GM19328 (cell line): ENCODE results near the gene LRBA.
"Not testable (repeated sequence)": the region's sequence is repeated elsewhere in the genome, so short reads cannot be mapped to it uniquely, and the experiment has no call there.

Experiments used
- ATAC-seq: cut with Tn5 transposase; IDR thresholded peaks from one replicate; pipeline ENCODE4 v1.9.1; 2021; ENCODE audit warnings: mild to moderate bottlenecking, moderate library complexity; ENCODE audit not compliant: unreplicated experiment

LRBA gene

DNA sequence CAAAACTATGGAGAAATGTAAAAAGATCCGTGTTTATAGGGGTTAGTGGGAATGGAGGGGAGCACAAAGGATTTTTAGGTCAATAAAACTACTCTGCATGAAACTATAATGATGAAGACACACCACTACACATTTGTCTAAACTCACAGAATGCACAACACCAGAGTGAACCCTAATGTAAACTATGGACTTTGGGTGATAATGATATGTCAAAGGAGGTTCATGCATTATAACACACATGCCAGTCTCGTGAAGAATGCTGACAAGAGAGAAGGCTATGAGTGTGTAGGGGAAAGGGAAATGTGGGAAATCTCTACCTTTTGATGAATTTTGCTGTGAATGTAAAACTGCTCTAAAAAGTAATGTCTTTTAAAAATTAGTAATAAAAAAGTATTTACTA lies 249.9 kb downstream of the LRBA start:
- no peak for ATAC-seq

DNA sequence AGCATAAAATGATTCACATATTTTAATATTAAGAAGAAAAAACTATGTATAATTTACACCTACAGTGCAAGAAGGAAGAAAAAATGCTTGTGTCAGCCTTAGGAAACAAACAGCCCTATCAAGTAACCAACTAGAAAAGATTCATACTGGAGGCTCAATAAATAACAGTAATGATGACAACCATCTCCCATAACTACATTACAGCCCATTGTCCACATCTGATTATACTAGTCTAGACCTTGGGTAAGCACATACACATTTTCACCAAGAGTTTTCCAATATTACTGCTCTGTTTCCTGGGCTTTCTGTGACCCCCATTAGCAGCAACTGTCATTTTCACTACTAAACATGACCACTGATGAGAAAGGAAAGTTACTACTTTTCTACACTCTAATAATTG lies 263.4 kb downstream of the LRBA start:
- ATAC-seq = no peak

DNA sequence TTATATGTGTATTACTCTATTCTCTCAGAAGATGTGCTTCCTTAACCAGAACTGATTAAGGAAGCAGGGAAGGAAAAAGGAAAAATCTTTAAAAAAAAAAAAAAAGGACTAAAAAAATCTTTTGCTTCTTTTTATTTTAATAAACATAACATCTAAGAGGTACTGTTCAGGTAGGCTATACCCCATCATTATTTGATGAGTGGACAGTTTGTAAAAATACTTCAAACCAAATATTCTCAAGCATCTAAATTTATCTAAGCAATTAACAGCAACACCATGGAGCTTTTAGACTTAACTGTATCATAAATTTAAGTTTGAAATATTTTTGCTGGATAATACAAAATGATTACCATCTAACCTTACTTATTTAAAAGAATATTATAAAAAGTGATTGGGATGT lies 264.3 kb downstream of the LRBA start:
- no peak for ATAC-seq

DNA sequence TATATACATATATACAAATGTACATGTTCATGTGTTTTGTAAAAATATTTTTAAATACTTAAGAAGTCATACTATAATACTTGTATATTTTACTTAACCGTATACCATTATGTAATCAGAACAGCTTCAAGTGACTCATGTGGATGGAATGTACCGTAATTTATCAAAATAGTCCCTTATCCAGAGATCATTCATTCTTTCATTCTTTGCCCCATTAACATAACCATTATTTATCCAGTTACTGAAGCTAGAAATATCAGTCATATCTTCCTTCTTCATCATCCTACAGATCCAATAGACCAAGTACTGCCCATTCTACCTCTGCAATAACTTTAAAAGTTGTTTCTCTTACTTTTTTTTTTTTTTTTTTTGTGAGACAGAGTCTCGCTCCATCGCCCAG lies 268.9 kb downstream of the LRBA start:
- ATAC-seq = no peak

DNA sequence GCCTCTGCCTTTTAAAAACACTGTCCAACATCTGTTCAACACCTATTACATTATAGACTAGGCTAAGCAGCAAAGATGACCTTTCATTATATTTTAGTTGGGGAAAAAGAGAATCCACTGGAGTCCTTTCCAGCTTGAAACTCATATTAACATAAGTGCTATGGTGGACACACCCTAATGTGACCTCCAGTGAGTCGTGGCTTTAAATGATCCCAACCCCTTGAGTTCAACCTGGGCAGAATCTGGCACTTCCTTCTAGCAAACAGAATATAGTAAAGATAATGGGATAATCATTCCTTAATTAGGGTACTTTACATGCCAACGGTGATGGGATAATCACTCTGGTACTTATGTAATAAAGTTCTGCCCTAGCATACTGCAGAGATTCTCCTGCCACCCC lies 270.5 kb downstream of the LRBA start:
- no peak for ATAC-seq

DNA sequence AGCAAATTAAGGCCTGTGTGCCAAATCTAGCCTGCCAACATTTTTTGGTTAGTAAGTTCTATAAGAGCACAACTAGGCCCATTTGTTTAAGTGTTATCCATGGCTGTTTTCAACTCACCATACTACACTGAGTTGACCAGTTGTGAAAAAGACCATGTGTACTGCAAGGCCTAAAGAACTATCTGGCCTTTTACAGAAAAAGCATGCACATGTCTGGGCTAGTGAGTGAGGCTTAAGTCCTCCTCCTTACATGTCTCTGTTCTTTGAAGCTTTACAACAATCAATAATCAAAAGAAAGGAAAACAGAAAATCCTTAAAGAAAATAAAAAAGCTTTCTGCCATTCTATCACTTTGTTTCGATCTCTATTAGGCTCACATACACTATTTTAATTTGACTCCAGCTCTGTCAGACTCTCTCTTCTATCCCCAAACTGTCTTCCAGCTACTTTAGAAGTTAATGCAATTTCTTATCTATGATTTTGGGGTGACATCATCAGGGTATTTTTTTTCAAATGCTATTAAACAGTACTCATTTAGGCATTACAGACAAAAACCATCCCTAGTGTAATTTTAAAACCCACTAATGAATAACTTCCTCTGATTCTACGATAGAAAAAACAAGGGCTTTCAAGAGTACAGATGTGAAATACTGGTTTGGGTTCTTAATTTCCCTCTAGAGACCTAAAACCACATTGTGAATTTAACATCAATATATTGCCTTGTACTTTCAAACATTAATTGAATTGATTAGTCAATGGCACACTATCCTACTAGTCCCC lies 271.3 kb downstream of the LRBA start:
- no peak for ATAC-seq

DNA sequence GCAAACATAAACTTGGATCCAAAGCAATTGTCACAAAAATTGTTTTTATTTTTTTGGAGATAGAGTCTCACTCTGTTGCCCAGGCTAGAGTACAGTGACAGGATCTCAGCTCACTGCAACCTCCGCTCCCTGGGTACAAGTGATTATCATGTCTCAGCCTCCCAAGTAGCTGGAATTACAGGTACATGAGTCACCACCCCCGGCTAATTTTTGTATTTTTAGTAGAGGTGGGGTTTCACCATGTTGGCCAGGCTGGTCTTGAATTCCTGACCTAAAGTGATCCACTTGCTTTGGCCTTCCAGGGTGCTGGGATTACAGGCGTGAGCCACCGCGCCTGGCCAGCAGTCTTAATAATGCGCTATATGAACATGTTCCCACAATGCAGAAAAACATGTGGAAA lies 272.2 kb downstream of the LRBA start:
- ATAC-seq = not testable (repeated sequence)

DNA sequence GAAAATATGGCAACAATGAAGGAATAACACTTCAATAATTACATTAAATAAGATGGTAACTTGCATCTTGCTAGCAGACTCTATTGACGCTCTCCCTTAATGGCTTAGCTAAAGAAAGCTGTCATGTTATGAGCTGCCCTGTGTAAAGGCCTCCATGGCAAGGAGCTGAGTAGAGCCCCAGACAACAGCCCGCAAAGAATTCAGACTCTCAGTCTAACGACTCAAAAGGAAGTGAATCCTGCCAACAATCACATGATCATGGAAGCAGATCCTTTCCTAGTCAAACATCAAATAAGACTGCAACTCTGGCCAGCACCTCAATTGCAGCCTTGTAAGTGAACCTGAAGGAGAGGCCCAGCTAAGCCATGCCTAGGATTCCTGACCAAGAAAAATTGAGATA lies 275.5 kb downstream of the LRBA start:
- no peak for ATAC-seq

DNA sequence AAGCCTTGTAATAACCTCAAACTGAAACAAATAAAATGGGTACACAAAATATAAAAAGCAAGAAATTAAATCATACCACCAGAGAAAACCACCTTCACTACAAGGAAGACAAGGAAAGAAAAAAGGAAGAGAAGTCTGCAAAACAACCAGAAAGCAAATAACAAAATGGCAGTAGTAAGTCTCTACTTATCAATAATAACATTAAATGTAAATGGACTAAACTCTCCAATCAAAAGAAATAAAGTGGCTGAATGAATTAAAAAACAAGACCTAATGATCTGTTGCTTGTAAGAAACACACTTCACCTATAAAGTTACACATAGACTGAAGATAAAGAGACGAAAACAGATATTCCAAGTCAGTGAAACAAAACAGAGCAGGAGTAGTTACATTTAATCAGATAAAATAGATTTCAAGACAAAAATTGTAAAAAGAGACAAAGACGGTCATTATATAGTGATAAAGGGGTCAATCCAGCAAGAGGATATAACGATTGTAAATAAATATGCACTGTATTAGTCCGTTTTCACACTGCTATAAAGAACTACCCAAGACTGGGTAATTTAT lies 289.0 kb downstream of the LRBA start:
- no peak for ATAC-seq

DNA sequence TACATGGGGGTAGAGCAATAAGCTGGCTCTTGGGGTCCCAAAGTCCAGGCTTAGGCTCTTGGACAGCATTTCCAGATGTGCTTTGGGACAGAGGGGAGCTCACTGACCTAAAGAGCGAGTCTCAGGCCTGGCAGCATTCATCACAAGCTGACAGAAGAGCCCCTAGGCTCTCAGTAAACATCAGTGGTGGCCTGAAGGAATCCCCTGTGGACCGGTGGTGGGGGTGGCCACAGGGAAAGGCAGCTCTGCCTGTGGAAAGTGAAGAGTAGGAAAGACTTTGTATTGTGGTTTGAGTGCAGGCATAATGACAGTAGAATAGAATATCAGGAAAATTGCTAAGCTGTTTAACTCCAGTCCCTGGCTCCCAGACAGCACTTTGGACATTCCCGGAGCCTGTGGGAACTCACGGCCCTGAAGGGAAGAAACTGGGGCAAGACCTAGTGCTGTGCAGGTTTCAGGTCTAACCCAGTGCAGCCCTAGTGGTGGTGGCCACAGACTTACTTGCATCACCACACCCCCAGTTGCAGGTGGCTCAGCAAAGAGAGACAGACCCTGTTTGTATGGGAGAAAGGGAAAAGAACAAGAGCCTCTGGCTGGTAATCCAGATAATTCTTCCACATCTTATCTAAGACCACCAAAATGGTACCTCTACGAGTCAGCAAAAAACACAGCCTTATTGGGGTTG lies 291.2 kb downstream of the LRBA start:
- ATAC-seq = no peak

DNA sequence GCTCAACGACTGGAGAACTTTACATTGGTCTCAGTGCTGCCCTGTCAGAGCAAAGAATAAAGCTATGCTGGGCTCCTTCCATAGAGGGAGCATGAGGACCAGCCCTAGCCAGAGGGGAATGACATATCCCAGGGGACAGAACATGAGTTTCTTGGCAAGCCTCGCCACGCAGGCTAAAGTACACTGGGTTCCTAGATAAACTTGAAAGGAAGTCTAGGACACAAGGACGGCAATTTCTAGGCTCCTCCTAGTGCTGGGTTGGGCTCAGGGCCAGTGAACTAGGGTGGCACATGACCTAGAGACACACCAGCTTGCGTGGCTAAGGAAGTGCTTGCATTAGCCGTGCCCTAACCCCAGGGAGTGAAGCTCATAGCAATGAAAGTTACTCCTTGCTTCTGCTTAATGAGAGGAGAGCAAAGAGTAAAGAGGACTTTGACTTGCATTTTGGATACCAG lies 292.1 kb downstream of the LRBA start:
- ATAC-seq = no peak

DNA sequence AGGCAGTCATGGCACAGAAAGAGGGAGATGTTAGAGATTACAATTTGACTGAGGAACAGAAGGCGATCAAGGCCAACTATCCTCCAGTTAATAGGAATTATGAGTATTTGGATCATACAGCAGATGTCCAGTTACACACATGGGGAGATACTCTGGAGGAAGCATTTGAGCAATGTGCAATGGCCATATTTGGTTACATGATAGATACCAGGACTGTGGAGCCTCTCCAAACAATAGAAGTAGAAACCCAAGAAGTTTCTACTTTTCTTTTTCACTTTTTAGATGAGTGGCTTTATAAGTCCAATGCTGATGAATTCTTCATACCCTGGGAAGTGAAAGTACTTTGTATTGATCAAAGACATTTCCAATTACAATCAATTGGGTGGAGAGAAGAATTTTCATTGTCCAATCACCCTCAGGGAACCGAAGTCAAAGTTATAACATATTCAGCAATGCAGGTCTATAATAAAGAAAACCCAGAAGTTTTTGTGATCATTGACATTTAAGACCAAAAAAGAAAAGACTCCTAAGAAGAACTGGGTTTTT lies 294.0 kb downstream of the LRBA start:
- no peak for ATAC-seq

DNA sequence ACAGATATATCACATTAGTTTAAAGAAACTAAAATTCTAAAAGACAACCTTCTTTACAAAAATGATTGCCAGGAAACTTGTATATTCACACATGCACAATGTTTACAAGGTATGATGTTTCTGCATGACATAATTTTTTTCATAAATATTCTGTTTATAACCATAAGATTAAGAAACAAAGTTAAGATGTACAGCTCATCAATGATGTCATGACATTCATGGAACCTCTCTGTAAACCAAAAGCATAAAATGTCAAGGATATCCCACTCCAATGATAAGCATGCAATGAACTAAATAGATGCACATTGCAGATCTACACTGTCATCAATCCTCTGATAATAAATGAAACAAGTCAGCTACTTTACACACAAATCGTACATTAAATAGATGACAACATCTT lies 297.1 kb downstream of the LRBA start:
- no peak for ATAC-seq

DNA sequence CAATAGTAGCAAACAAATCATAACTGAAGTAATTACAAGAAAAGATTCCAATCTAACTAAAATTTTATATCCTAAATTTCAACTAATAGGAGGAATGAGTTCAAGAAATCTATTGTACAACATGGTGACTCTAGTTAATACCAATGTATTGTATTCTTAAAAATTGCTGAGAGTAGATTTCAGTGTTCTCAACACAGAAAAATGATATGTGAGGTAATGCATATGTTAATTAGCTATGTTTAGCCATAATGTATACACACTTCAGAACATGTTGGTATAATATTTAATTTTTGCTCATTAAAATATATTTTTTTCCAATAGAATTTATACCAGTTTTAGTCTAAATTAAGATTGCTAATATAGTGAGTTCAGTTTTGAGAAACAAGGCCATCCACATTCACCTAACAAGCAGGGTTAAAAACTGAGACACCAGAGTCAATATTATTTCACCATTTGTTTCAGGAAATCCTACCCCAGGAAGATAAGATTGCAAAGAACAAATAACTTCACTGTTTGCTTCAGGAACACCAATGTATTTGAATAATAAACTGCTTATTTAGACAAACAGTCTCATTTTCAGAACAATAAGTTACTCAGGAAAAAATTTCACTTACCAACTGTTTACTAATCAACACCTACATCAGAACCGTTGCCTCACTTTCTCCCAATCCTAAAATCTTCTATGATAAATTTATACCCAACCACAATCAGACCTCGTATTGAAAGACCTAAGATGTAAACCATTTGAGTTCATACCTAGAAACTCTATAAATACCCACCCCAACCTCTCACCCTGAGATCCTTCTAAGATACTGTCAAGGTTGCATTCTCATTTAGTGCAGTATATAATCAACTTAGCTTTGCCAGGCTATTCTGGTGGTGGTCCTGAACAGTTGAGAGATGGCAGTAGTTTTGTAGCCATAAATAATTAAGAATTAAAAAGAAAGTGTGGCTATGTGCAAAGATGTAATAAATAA lies 300.3 kb downstream of the LRBA start:
- no peak for ATAC-seq

DNA sequence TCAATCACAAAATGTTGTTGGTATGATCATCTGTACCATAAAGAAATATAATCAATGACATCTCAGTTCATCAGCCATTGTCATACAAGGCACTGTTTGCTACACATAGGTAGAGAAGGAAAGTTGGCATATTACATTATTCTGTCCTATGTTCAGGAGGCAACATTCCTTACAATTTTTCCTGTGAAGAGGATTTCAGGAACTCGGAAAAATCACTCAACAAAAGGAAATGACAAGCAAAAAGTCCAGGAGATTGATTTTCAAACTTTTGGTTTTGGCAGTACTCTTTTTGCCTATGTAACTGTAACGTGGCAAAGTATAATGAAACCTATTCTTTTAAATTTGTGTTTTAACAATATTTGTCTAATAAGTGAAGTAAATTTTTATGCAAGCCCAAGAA lies 301.8 kb downstream of the LRBA start:
- ATAC-seq = no peak

DNA sequence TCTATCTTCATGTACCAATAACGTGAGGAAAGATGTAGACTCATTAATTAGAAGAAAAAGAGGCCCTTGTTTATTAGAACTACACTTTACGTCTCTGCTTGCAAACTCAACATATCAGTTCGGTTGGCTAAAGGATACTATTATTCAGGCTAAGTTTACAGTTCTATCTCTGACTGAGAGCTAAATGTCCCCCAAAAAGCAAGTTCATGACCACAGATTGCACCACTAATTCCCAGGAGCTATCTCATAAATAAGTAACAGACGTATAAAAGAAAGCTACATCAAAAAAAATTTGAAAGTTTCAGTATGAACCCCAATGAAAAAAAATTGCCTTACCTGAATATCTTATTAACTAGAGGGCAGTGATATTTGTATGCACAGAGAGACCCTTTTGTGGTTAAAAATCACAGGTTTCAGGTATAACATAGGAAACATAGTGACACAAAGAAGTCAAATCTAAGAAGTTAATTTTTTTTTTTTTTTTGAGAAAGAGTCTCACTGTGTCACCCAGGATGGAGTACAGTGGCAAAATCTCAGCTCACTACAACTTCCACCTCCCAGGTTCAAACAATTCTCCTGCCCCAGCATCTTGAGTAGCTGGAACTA lies 304.2 kb downstream of the LRBA start:
- no peak for ATAC-seq

DNA sequence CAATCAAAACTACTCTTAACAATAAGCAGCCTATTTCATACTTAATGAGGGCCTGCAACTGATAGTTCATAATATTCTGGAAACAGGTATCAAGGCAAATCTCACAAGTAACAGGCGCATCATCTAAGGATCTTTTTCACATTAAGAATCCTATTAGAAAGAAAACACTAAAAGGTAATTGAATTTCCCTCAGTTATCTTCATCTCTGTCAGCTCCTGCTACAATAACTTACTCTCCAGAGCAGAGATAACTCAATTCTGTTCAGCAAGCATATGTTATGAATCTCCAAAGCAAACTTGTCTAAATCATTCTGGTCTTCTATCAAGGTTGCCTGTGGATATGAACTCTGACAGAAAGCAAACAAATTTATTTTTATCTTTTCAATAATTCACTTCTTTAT lies 307.1 kb downstream of the LRBA start:
- no peak for ATAC-seq

DNA sequence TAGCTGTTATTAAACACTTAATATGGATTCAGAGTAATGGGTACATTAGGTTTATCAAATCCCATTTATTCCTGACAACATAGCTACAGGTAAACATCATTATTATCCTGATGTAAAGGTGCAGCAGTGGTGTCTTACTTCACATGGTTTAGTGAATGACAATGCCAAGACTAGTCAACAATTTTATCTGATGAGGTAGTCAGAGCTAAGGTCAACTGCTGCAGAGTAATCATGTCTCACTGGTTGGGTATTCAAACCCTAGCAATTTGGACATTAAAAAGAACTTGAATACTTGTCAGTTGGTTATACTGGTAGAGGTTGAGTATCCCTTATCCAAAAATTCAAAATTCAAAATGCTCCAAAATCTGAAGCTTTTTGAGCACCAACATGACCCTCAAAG lies 315.5 kb downstream of the LRBA start:
- ATAC-seq = no peak

DNA sequence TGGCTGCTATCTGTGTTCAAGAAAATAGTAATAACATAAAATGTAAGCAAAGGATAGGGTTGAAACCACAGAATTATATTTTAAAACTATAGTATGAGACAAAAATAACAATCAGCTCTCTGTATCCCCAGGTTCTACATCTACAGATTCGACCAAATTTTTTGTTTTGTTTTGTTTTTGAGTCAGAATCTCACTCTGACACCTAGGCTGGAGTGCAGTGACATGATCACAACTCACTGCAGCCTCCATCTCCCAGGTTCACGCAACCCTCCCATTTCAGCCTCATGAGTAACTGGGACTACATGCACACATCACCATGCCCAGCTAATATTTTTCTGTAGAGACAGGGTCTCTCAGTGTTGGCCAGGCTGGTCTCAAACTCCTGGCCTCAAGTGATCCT lies 319.9 kb downstream of the LRBA start:
- no peak for ATAC-seq

DNA sequence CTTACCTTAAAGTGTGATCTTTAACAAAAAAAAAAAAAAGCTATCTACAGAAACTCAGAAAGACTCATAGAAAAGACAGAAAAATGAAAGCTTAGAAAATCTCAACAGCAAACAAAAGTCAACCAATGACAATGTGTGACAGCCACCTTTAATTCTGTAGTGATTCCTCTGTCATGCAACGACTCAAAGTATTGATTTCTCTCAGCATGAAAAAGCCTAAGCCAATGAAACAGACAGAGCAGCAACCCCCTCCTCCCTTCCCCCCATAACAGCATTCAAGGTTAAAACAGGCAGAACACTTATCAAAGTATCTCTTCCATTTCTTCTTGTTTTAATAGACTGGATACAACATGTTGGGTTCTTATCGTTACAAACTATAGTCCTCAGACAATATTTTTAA lies 320.6 kb downstream of the LRBA start:
- ATAC-seq = no peak
